PC-9 (cell line): ENCODE data around the gene TMC2. TPM values are rescaled to one million over a fixed set of nuclear protein-coding genes. Genes with fewer than 3 reads are reported as not detected.
"Not testable (repeated sequence)": the region's sequence is repeated elsewhere in the genome, so short reads cannot be mapped to it uniquely, and the experiment has no call there.

Experiments
- BruUV-seq: library from RNA; stranded (reverse); fragments of 400-500 nt; replicated peaks from 2 replicates; lab custom pipeline; 2021; lab: Mats Ljungman, UMichigan
- CTCF ChIA-PET: fragments of 300-600 bp; sonication (Branson Sonifier 250); formaldehyde crosslinking; loops from one replicate; lab custom pipeline; 2022; ENCODE audit warnings: antibody characterized with exemption; lab: Charles Lee
- POLR2A ChIA-PET: fragments of 300-600 bp; sonication (Branson Sonifier 250); formaldehyde crosslinking; loops from one replicate; lab custom pipeline; 2022; ENCODE audit warnings: antibody characterized with exemption; ENCODE audit not compliant: unreplicated experiment; lab: Charles Lee
- DNase-seq, 2 experiments: peaks; one replicate each; pipeline versions ENCODE4 v3.0.0 to v3.0.0-alpha.2; 2015 to 2022; ENCODE audit warnings: mixed read lengths in 1 of 2
- H2AFZ ChIP-seq: fragments of 200-600 bp; sonication (generic); 2 replicates; pipeline ENCODE4 v1.8.1; 2017; ENCODE audit warnings: antibody characterized with exemption
- H3F3A ChIP-seq: fragments of 200-600 bp; sonication (generic); 2 replicates; pipeline ENCODE4 v1.8.1; 2017; ENCODE audit warnings: antibody characterized with exemption, mild to moderate bottlenecking, low read depth; ENCODE audit not compliant: insufficient read depth
- H3K27ac ChIP-seq: fragments of 200-600 bp; sonication (generic); 2 replicates; pipeline ENCODE4 v1.6.1; 2016; ENCODE audit warnings: mixed run types
- H3K27me3 ChIP-seq: fragments of 200-600 bp; sonication (generic); 2 replicates; pipeline ENCODE4 v1.6.1; 2016; ENCODE audit warnings: low read depth, mixed run types; ENCODE audit not compliant: insufficient read depth
- H3K36me3 ChIP-seq: fragments of 200-600 bp; sonication (generic); 2 replicates; pipeline ENCODE4 v1.6.1; 2016; ENCODE audit warnings: low read depth, mixed run types
- H3K4me1 ChIP-seq: fragments of 200-600 bp; sonication (generic); replicated peaks from 2 replicates; pipeline ENCODE4 v1.6.1; 2016; ENCODE audit warnings: mixed run types; ENCODE audit not compliant: insufficient read depth
- H3K4me2 ChIP-seq: fragments of 200-600 bp; sonication (generic); 2 replicates; pipeline ENCODE4 v1.6.1; 2017; ENCODE audit warnings: mixed run types
- H3K4me3 ChIP-seq: fragments of 200-600 bp; sonication (generic); 2 replicates; pipeline ENCODE4 v1.6.1; 2016; ENCODE audit warnings: mixed run types
- H3K79me2 ChIP-seq: fragments of 200-600 bp; sonication (generic); 2 replicates; pipeline ENCODE4 v1.6.1; 2017; ENCODE audit warnings: low read depth, mixed run types
- H3K9me2 ChIP-seq: fragments of 200-600 bp; sonication (generic); 2 replicates; pipeline ENCODE4 v1.8.1; 2017; ENCODE audit warnings: mild to moderate bottlenecking; ENCODE audit not compliant: insufficient read depth
- H3K9me3 ChIP-seq: fragments of 200-600 bp; sonication (generic); 2 replicates; pipeline ENCODE4 v1.8.1; 2016; ENCODE audit warnings: low read depth; ENCODE audit not compliant: insufficient read depth
- H4K20me1 ChIP-seq: fragments of 200-600 bp; sonication (generic); 2 replicates; pipeline ENCODE4 v1.8.1; 2017; ENCODE audit not compliant: insufficient read depth
- CTCF ChIP-seq: fragments of 200-600 bp; sonication (generic); conservative IDR thresholded peaks from 2 replicates; pipeline ENCODE4 v1.6.1; 2017; ENCODE audit warnings: mixed run types, antibody characterized with exemption, mild to moderate bottlenecking, moderate library complexity
- EZH2 ChIP-seq: fragments of 200-600 bp; sonication (generic); IDR thresholded peaks from 2 replicates; pipeline ENCODE4 v1.8.0; 2017; ENCODE audit warnings: antibody characterized with exemption, low read depth
- intact Hi-C: fragments of 100-400 bp; cut with micrococcal nuclease; formaldehyde crosslinking; loops from one replicate; pipeline ENCODE4 v1.10.0; 2022; ENCODE audit not compliant: unreplicated experiment
- total RNA-seq: library from RNA; stranded (reverse); gene quantifications from 2 replicates; pipeline ENCODE4 v1.2.3, GENCODE V29; 2021

The TMC2 gene
- total RNA-seq, 1 experiment from 2014 or later: not detected

- intact Hi-C loops: no loop called here
- POLR2A ChIA-PET: no interaction called here
- no peak overlapping the region for H3K4me2 ChIP-seq
Observed at GRCh38 chr20:2519115-2519809, 17.1 kb upstream of the TMC2 start.

GRCh38 chr20:2520617-2521016, 15.8 kb upstream of the TMC2 start:
- no peaks in the 10 kb centered on the region for H3K79me2 ChIP-seq
- H3K4me3 ChIP-seq: no peak overlapping the region
- no TSS peak for BruUV-seq
- H3K9me2 ChIP-seq: no peaks in the 10 kb centered on the region
- no peaks in the 10 kb centered on the region for H4K20me1 ChIP-seq
- intact Hi-C loops: no loop called here
- H3K4me1 ChIP-seq: no peaks in the 10 kb centered on the region
- H3K27ac ChIP-seq: no peak overlapping the region
- no peaks in the 10 kb centered on the region for H3K9me3 ChIP-seq
- no peaks in the 10 kb centered on the region for H3K27me3 ChIP-seq
- no peak for DNase-seq
- H3F3A ChIP-seq: no peaks in the 10 kb centered on the region
- no peaks in the 10 kb centered on the region for H3K36me3 ChIP-seq
- H2AFZ ChIP-seq: no peak overlapping the region
- TF ChIP-seq EZH2 (no peak), CTCF (no peak)
- ChIA-PET CTCF (interaction anchor here (0.6 kb wide), 1 partner anchor 443 kb away, joined by 13 read pairs; no protein-coding TSS in a partner anchor), POLR2A (no interaction called here)
- no peak overlapping the region for H3K4me2 ChIP-seq

More at GRCh38 chr20:2519115-2519809, 17.1 kb upstream of the TMC2 start:
- no peak overlapping the region for H3K27ac ChIP-seq
- H4K20me1 ChIP-seq: no peaks in the 10 kb centered on the region
- no peak for TF ChIP-seq CTCF
- TF ChIP-seq EZH2: no peak
- no peaks in the 10 kb centered on the region for H3K9me2 ChIP-seq
- BruUV-seq: no TSS peak
- no peaks in the 10 kb centered on the region for H3K27me3 ChIP-seq
- H3K4me1 ChIP-seq: no peaks in the 10 kb centered on the region
- H3K79me2 ChIP-seq: no peaks in the 10 kb centered on the region
- H3K36me3 ChIP-seq: no peaks in the 10 kb centered on the region
- no peak overlapping the region for H2AFZ ChIP-seq
- no peaks in the 10 kb centered on the region for H3F3A ChIP-seq
- H3K4me3 ChIP-seq: no peak overlapping the region
- no peaks in the 10 kb centered on the region for H3K9me3 ChIP-seq
- DNase-seq: no peak
- CTCF ChIA-PET: interaction anchor here (0.6 kb wide), 1 partner anchor 54 kb away, joined by 5 read pairs; no protein-coding TSS in a partner anchor

GRCh38 chr20:2521369-2522305, 14.7 kb upstream of the TMC2 start:
- Histone ChIP-seq H3F3A (no peaks in the 10 kb centered on the region), H2AFZ (no peak overlapping the region), H3K79me2 (no peaks in the 10 kb centered on the region), H4K20me1 (no peaks in the 10 kb centered on the region), H3K27ac (no peak overlapping the region), H3K9me3 (no peaks in the 10 kb centered on the region), H3K4me1 (no peaks in the 10 kb centered on the region), H3K36me3 (no peaks in the 10 kb centered on the region), H3K4me2 (no peak overlapping the region), H3K27me3 (no peaks in the 10 kb centered on the region), H3K4me3 (no peak overlapping the region), H3K9me2 (no peaks in the 10 kb centered on the region)
- CTCF ChIA-PET: interaction anchor here (0.7 to 1.4 kb wide), 4 partner anchors 14 to 604 kb away, joined by 3 to 4 read pairs (median 3); partner anchors contain the start of gene SNRPB
- DNase-seq: no peak
- POLR2A ChIA-PET: interaction anchor here (0.6 to 0.8 kb wide), 4 partner anchors 27 to 140 kb away, joined by 3 to 9 read pairs (median 4); no protein-coding TSS in a partner anchor
- no TSS peak for BruUV-seq
- TF ChIP-seq CTCF (peak; percentile 66), EZH2 (no peak)
- intact Hi-C loops: no loop called here

- H3K4me3 ChIP-seq, H3K27ac ChIP-seq, H3K4me2 ChIP-seq, H4K20me1 ChIP-seq, H3K79me2 ChIP-seq, intact Hi-C loops, H3F3A ChIP-seq, BruUV-seq, H3K9me3 ChIP-seq, H3K36me3 ChIP-seq, H3K27me3 ChIP-seq, H3K4me1 ChIP-seq, H2AFZ ChIP-seq, DNase-seq, H3K9me2 ChIP-seq: not testable (repeated sequence)
- CTCF ChIA-PET: interaction anchor here (0.6 kb wide), 3 partner anchors 16 to 531 kb away, joined by 3 to 6 read pairs (median 5); no protein-coding TSS in a partner anchor
- POLR2A ChIA-PET: interaction anchor here (0.6 to 0.8 kb wide), 2 partner anchors 129 to 710 kb away, joined by 9 to 11 read pairs; no protein-coding TSS in a partner anchor
Observed at GRCh38 chr20:2522826-2523429, 13.4 kb upstream of the TMC2 start.
